LoVo (cell line): Measurements from ENCODE around the gene KLF16.
"Not testable (repeated sequence)": the region's sequence is repeated elsewhere in the genome, so short reads cannot be mapped to it uniquely, and the experiment has no call there.

Experiments
- DNase-seq: peaks from one replicate; pipeline ENCODE4 v3.0.0-alpha.2; 2016; ENCODE audit warnings: low spot score

KLF16 gene

DNA sequence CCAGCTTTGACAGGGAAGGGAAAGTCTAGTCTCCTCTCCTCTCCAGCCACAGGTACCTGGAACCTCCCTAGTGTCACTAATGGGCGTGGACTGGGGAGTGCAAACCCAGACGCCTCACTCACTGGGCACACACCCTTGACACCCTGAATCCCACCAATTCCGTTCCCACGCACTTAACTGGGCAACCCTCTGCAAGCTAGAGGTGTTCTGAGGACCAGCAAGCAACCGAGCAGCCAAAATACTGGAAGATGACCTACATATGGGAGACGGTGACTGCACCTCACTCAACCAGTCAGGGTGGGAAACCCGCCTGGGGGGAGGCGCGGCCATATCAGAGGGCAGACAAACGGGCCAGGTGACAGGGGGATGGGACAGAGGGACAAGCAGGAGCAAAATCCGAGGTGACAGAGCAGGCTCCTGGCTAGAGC lies 20.9 kb upstream of the KLF16 start:
- DNase-seq = no peak

DNA sequence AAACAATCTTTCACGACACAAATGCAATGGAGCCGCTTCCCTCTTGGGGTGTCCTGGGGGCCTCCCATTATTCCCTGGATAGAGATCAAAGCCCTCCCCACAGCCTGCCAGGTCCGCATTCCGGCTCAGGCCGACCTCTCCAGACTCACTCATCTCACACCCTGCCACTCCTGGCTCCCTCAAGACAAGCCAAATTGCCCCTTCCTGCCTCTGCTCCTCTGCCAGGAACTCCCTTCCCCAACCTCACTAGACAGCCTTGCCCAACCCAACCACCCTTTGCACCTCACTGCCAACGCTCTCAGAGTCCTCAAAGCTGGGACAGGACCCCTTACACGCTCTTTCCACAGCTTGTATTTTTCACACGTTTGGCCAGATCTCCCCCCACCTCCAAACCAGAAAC lies 20.4 kb upstream of the KLF16 start:
- DNase-seq = no peak

DNA sequence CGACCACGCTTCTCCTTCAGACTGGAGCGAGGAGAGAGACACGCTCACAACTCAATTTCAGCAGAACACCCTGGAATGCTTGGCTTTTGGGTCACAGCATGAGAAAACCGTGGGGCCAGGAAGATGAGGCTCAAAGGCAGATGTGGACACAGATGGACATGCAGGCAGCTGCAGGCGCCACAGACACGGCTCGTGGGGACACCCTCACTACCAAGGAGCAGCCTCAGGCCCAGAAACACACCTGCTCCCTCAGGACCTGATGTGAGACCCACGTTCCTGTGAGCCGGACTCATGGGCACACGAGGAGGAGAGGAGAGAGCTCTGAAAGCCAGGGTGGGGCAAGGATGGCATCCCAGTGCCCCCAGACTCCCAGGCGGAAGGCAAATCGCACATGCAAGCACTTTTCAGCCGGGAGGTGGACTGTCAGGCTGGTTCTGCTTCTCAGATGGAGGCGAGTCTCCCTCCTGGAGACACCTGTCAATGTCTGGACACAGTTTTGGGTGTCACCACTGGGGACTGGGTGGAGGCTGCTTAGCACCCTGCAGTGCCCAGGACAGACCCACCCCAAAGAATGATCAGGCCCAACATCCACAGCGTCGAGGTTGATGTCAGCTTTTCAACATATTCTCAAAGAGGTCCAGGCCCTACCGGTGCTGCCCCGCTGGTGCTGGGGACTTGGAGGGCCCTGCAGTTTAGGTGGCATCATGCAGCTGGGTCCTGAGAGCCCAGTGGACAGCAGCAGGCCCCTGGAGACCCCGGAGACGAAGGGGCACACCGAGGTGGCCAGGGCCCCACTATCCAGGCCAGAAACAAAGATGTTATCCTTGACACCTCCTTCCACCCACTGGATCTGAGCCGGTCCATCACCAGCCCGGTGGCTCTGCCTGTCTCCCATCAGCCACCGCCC lies 19.7 kb upstream of the KLF16 start:
- DNase-seq = no peak

DNA sequence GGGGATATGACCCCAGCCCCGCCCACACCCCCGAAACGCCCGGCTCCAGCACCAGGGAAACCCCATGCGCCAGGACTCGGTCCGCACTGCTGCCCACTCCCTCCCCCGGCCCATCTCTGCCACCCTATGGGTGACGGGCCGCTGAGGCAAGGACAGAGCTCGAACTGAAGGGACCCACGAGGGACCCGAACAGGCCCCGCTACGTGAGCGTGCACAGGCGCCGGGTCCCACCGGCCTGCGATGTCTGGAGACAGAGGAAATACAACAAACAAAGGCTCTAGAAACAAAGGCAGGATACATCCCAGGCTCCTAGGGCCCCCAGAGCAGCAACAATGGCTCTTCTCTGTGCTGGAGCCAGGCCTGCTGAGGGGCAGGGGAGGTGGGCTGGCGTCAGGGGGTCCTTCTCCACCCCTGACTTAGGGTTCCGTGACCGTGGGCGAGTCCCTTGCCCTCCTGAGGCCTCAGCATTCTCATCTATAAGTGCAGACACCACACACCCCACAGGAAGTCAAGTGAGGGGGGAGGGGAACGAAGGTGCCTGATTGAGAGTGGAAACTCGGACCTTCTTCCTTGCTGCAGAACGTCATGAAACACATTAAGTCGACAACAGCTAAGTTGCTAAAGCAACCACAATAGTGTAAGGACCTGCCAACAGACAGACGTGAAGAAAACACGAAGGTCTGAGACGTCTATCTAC lies 18.9 kb upstream of the KLF16 start:
- no peak for DNase-seq

DNA sequence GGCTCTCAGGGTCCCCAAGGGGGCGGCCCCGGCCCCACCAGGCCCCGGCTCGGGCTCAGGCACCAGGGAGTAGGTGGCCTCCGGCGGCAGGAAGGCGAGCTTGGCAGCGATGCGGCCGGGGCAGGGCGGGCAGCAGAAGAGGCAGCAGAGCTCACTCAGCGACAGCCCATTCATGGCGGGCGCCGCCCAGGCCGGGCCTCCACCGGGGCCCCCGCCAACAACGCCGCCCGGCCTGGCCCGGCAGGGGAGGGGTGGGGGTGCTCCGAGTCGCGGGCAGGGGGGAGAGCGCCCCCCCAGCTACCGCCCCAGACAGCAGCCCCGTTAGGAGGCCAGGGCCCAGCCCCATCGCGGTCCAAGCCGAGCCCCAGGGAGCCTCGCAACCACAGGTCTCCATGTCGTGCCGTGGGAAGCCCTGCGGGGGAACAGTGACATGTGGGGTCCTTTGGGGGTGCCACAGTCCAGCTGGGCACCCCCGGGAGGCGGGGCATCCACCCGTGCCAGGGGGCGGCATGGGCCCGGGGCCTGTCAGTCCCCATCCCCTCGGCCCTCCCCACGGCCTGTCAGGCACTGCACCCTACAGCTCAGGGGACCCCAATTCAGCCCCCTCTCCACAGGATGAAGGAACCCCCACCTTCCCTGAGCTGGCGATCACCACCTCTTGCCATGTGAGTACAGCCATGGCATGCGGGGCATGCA lies 18.2 kb upstream of the KLF16 start:
- DNase-seq = not testable (repeated sequence)

DNA sequence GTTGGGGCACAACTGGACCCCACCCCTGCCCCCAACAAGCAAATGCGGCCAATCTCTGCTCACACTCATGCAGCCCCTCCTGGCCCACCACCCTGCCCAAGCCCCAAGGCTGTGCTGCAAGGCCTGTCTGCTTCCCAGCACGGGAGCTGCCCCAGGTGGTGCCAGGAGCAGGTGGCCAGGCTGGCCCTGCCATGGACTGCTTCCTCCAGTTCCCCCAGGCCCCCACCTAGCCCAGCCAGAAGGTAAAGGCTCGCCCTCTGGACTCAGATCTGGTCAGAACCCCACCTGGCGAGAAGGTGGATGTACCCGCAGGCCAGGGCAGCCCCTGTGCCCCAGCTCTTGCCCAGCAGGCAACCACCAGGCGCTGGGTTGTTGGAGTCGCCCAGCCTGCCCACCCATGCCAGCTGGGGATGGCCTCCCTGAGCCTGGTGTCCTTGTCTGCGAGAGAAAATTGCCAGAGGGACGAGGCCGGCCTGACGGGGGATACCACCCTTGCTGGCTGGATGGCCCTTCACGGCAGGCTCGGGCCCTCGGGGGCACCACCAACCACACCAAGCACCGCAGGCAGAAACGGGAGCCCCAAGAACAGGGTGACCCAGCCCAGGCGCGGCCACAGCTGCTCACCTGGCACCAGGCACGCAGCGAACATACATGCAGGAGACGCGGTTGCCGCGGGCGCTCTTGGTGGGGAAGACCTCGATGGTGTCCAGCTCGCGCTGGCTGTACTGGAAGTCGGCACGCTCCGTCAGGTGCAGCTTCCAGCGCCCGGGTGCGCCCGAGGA lies 17.4 kb upstream of the KLF16 start:
- no peak for DNase-seq

DNA sequence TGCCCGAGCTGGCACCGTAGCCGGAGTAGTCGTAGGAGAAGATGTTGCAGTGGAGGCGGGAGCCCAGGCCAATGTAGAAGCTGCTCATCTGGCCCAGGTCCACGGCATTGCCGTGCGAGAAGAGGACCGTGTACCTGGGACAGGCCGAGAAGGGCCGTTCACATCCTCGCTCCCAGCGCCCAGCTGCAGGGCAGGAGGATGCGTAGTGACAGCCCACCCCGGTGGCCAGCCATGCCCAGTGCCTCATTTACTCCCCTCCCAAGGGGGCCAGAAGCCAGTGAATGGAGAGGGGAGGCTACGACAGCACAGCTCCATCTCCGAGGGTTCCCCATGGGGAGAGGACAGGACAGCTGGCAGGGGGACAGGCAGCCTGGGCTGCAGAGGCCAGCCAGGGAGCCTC lies 16.6 kb upstream of the KLF16 start:
- not testable (repeated sequence) for DNase-seq

DNA sequence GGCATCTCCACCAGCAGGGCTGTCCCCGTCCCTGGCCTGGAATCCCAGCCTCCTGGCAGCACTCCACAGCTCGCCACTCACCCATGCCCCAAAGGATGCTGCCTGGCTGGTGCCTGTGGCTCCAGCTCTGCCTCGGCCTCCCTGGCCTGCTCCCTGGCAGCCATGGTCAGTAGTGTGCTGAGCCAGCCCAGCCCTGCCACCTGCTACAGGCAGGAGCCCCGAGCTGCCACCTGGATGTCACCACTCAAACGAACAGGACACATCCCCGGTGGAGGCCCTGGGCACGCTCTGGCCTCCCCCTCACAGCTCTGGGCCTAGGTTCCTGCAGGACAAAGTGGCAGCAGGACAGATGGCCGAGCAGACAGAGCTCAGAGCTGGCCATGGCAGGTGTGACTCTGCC lies 15.2 kb upstream of the KLF16 start:
- not testable (repeated sequence) for DNase-seq

DNA sequence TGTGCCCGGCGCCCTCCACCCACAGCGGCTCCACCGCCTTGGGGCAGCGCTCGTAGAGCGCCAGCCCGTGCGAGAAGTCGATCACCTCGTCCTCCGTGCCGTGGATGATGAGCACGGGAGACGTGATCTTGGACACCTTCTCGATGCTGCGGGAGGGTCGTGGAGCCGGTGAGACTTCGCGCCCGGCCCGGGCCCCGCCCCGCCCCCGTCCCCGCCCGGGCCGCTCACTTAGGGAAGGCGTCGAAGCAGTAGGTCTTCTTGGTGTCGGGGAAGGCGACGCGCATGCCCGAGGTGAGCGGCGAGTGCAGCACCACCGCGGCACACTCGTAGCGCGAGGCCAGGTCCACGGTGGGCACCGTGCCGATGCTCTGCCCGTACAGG lies 13.9 kb upstream of the KLF16 start:
- not testable (repeated sequence) for DNase-seq

DNA sequence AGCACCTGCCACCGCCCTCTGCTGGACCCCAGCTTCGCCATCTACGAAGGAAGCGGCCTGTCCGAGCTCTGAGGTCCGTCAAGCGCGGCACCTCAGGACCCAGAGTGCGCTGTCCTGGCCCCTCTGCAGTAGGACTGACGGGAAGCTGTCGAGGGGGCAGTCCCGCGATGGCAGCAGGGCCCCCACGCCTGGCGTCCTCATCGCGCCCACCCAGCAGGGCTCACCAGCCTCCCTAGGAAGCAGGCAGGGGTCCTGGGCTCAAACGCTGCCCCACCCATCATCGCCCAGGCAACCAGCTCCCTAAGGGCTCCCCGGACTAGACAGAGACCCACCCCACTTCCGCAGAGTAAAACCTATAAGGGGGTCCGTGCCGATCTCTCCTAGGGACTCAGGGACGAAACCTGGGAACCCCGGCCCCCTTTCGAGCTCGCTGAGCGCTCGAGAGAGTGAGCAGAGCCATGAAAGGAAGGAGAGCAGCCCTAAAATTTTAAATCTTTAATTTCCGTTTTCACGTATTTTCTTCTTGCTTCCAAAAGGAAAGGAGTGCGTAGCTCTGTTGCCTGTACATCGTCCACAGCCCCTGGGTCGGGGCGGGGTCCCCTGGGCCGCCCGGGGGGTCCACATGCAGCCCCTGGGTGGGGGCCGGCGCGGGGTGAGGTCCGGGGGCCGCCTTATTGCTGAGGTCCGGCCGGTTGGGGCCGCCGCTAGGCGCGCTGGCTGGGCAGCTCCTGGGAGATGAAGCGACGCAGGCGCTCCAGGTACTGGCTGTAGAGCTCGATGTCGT lies 13.3 kb upstream of the KLF16 start:
- DNase-seq = not testable (repeated sequence)

DNA sequence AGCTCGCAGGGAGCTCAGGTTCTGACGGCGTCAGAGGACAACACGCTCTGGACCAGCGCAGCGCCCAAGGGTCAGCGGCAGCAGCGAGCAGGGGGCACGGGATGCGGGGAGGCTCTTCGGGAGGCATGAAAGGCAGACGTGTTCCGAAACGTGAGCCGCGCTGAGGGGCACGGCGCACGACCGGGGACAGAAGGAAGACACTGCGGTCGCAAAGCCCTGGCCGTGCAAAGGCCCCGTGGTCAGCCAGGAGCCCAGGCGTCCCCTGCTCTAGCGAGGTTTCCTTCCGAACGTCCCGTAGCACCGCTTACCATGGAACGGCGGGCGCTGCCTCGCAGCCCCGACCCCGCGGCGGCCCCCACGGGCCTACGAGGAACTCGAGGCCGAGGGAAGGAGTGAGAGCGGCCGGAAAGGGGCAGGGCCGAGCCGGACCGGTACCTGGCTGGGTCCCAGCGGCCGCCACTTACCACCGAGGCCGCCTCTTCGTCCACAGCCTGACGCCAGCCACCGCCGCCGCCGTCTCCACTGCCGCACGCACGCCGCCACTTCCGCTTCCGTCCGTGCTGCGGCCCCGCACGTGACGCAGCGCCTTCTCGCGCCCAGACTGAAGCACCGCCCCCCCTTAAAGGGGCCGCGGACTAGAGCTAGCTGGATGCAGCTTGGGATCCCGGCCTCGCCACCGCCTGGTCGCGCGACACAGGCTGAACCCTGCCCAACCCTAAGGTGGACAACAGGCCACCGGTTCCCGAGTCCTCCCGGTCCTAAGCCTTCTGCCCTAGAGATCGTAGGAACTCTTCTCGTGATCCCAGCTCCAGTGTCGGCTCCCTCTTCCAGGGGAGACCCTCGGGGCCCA lies 12.5 kb upstream of the KLF16 start:
- peak; percentile 90 for DNase-seq

DNA sequence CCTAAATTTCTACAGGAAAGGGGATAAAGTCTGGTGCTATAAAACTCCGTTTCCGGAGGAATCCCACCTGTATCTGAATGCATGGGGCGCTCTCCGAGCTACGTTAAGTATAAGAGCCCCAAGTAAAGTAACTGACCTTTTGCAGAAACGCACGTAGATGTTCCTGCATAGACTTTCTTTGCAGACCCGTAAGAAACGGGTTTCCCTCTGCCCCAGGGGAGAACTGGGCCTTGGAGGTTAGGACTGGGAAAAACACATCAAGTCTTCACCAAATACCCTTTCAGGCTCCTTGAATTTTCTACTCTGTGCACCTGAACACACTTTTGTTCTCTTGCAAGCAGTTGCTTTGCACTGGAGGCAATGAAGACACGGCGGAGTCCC lies 11.9 kb upstream of the KLF16 start:
- DNase-seq = not testable (repeated sequence)

DNA sequence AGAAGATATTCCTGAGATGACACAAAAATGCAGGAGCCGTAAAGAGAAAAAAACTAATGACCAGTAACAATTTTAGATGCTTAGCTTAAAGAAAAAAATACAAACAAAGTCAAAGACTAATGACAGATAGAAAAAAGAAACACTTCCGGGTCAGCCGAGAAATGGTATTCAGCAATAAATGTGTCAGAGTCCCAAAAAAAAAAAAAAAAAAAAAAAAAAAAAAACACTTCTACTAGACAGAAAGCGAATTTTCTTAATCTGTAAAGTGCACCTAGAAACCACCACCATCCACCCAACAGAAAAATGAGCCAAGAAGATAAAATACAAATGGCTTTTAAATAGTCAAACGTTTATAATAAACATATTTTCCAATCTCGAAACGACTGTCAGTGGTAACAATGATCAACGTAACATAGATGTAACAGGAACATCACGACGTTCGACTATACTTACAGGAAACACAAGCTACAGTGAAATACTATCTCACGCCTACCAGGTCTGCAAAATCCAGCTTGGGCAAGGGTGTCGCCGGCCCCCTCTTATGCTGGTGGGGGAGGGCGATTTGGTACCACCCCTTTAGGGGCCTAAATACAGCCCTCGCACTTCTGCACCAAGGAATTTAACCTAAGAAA lies 11.3 kb upstream of the KLF16 start:
- no peak for DNase-seq

DNA sequence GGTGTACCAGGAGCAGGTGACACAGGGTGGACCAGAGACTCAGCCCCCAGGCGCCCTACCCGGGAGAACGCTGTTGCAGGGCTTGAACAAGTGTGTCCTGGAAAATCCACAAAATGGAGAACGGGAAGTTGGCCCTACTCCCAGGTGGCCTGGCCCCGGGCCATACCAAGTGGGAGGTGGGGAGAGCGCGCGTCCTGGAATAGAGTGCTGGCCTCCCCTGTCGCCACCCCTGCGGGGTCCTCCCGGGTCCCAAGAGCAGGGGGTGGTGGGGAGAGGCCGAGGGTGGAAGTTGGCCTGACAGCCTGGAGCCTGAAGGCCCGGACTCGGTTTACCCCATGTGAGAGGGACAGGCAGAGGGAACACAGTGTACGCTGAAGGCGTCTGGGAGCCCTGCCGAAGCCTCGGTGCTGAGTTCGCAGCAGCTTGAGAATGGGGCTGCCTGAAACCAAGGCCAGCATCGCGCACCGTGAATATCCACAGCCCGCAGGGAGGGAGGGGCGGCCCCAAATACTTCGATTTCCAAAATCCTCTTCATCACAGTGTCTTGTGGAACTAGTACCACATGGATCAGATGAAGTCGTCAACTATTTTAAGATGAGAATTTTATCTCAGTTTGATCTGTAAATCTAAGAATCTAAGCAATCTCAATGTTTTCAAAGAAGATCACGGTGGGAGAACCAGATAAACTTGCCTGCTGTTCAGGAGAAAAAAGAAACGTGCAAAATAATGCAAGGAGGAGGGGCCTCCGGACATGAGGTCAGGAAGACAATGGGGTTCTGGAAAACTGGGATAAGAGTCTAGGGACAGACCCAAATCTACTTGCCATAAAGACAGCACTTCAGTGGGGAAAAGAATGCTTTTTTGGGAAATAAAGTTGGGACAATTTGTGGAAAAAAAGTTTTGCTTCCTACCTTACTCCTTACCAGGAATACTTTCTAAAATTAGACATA lies 10.4 kb upstream of the KLF16 start:
- DNase-seq = no peak

DNA sequence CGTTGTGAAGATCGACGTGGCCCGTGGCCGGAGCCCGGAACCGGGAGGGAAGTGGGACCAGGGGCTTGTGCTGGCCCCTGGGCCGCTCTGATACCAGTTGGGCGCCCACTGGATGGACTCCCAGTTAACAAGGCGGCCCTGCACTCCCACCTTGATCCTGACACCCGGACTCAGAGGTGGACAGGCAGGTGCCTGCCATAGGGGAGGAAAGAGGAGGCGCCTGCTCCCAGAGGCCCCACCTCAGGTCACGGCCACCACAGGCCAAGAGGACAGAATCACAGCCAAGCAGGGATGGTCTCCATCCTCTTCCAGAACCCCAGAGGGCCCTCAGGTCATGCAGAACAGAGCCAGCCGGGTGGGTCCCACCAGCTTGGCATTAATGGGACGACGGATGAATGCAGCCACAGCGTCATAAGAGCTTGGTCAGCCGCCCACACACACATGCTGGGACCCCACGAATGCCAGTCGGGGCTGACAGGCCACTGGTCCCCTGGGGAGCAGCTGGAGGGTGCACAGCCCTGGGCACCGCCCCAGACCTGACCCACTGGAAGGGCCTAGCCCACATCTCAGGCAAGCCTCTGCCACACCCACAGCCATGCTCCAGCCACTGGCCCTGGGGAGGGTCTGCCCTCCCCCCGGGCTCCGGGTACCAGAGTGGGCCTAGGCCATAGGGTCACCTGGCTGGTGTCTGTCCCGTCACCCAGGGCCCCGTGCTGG lies 9.6 kb upstream of the KLF16 start:
- no peak for DNase-seq

DNA sequence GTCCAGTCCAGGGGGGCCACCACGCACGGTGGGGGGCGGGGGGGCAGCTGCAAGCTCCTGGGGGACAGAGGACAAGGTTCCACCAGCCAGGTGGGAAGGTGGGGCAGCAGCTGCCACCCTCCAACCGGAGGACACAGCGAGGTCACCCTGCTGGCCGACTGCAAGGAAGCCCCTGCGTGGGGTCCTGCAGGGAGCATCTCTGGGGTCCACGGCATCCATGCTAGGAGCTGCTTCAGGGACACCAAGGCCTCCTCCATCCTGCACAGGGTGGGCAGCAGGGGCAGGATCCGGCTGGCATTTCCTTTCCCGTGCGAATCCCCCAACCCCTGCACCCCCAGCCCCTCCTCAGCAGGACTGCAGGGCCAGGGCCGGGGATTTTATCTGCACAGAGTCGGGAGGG lies 8.3 kb upstream of the KLF16 start:
- DNase-seq = no peak

DNA sequence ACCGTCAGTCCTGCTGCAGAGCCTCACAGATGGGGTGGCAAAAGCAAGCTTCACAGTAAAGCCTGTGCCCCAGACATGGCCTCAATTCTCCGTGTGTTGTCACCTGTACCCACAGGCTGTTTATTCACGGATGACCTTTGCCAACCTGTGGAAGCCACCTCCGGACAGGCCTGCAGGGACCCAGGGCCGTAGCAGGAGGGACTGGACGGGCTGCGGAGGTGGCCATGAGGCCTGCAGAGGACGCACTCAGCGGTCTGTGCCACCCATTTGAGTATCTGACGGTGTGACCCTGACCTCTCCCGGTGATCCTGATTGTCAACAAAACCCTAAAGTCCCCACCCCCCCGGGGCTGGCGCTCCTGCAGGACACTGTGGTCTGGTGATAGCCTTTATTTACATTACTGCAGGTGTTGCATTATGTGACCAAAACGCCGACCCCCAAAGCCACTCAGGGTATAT lies 7.8 kb upstream of the KLF16 start:
- DNase-seq = no peak

DNA sequence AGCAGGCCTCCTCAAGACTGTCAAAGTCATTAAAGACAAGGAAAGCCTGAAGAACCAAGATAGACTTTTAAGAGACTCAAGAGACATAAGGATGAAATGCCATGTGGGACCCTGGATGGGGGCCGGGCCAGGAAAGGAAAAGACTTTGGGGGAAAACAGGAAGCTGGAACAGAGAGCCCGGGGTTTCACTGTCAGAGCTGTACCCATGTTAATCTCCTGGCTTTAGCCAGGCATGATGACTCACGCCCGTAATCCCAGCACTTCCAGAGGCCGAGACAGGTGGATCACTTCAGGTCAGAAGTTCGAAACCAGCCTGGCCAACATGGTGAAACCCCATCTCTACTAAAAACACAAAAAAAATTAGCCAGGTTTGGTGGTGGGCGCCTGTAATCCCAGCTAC lies 5.6 kb upstream of the KLF16 start:
- no peak for DNase-seq
